SU-DHL-6 (cell line): ENCODE measurements around the gene SLC2A2.

Source experiments
- CTCF ChIP-seq: fragments of 200-600 bp; sonication (generic); IDR thresholded peaks from one replicate; pipeline ENCODE4 v1.5.1; 2017; ENCODE audit warnings: antibody characterized with exemption, mild to moderate bottlenecking, low read length, moderate library complexity; ENCODE audit not compliant: insufficient read depth, poor library complexity, severe bottlenecking
- EZH2phosphoT487 ChIP-seq: fragments of 200-600 bp; sonication (generic), shearing (Covaris generic); conservative IDR thresholded peaks from 2 replicates; pipeline ENCODE4 v1.6.1; 2018; ENCODE audit warnings: mild to moderate bottlenecking, antibody characterized with exemption, low read length, moderate library complexity, mixed read lengths

DNA sequence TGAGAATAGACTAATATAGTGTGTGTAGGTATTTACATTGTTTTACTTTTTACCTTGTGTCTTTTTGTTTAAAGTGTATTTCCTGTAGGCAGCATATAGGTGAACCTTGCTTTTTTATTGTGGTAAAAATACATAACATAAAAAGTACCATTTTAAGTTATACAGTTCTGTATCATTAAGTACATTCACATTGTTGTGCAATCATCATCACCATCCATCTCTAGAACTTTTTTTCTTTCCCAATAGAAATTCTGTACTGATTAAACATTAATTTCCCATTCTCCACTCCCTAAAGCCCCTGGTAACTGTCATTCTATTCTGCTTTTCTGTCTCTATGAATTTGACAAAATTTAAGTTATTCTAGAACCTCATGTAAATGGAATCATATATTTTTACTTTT, 69.9 kb downstream of the SLC2A2 start:
- TF ChIP-seq CTCF (no peak), EZH2phosphoT487 (no peak)
